SK-N-SH (cell line): ENCODE measurements around the gene OBSL1. TPM values are rescaled to one million over a fixed set of nuclear protein-coding genes. Genes with fewer than 3 reads are reported as not detected.
A peak's percentile ranks its signal among the peaks of the same experiment; 100 is the strongest.

ENCODE experiments used
- CTCF ChIA-PET: fragments of 300-600, 350-600 bp; formaldehyde crosslinking; extraction: SDS; loops from one replicate; lab custom pipeline; 2021; lab: Yijun Ruan, JAX
- POLR2A ChIA-PET: fragments of 350-600 bp; sonication (Branson Sonifier 250); formaldehyde crosslinking; extraction: SDS; loops from one replicate; lab custom pipeline; 2020; ENCODE audit warnings: antibody characterized with exemption, inconsistent platforms; lab: Yijun Ruan, JAX
- DNase-seq: peaks from one replicate; pipeline ENCODE4 v3.0.0; 2012
- H2AFZ ChIP-seq: fragments of 200-600 bp; sonication (generic); 2 replicates; pipeline ENCODE4 v1.8.1; 2016; ENCODE audit warnings: antibody characterized with exemption, mild to moderate bottlenecking, low read depth
- H3F3A ChIP-seq: fragments of 200-600 bp; sonication (generic); replicated peaks from 2 replicates; pipeline ENCODE3; 2016; ENCODE audit warnings: antibody characterized with exemption, mild to moderate bottlenecking; ENCODE audit not compliant: insufficient read depth
- H3K27ac ChIP-seq, 2 experiments: fragments of 200-500 bp in 1 of 2; fragments of 200-600 bp in 1 of 2; sonication (Bioruptor generic) in 1 of 2; sonication (generic), shearing (Covaris generic) in 1 of 2; 2 replicates each; pipeline versions ENCODE4 v1.5.1 to v1.6.1; 2014 to 2016; ENCODE audit warnings: low read depth in 2 of 2, inconsistent platforms in 1 of 2, low read length in 1 of 2, mild to moderate bottlenecking in 1 of 2, mixed read lengths in 1 of 2
- H3K27me3 ChIP-seq: fragments of 200-600 bp; sonication (generic), shearing (Covaris generic); 2 replicates; pipeline ENCODE4 v1.6.1; 2016; ENCODE audit warnings: mixed run types; ENCODE audit not compliant: insufficient read depth
- H3K36me3 ChIP-seq, 2 experiments: fragments of 200-500 bp in 1 of 2; fragments of 200-600 bp in 1 of 2; sonication (Bioruptor generic) in 1 of 2; sonication (generic) in 1 of 2; replicated peaks in 1 of 2; 2 replicates each; pipeline versions ENCODE3 to v1.5.1; 2014 to 2016; ENCODE audit warnings: low read length in 1 of 2, mild to moderate bottlenecking in 1 of 2; ENCODE audit not compliant: insufficient read depth in 2 of 2, control insufficient read depth in 1 of 2
- H3K4me1 ChIP-seq, 2 experiments: fragments of 200-500 bp in 1 of 2; fragments of 200-600 bp in 1 of 2; sonication (Bioruptor generic) in 1 of 2; sonication (generic), shearing (Covaris generic) in 1 of 2; 2 replicates each; pipeline versions ENCODE4 v1.5.1 to v1.6.1; 2014 to 2016; ENCODE audit warnings: low read depth in 1 of 2, low read length in 1 of 2, mixed run types in 1 of 2; ENCODE audit not compliant: insufficient read depth in 2 of 2, control insufficient read depth in 1 of 2
- H3K4me2 ChIP-seq: fragments of 200-600 bp; sonication (generic), shearing (Covaris generic); 2 replicates; pipeline ENCODE4 v1.6.1; 2017; ENCODE audit warnings: mixed run types
- H3K4me3 ChIP-seq, 2 experiments: fragments of 200-500 bp in 1 of 2; fragments of 200-600 bp in 1 of 2; sonication (Bioruptor generic) in 1 of 2; sonication (generic), shearing (Covaris generic) in 1 of 2; 2 replicates each; pipeline versions ENCODE4 v1.5.1 to v1.8.1; 2014 to 2016; ENCODE audit warnings: low read depth in 2 of 2, inconsistent platforms in 1 of 2, low read length in 1 of 2, mild to moderate bottlenecking in 1 of 2, mixed read lengths in 1 of 2, moderate library complexity in 1 of 2
- H3K79me2 ChIP-seq: fragments of 200-600 bp; sonication (generic); 2 replicates; pipeline ENCODE4 v1.8.1; 2017; ENCODE audit warnings: mild to moderate bottlenecking; ENCODE audit not compliant: insufficient read depth
- H3K9ac ChIP-seq: fragments of 200-600 bp; sonication (generic); 2 replicates; pipeline ENCODE4 v1.6.1; 2017; ENCODE audit warnings: mixed run types
- H3K9me2 ChIP-seq: fragments of 200-600 bp; sonication (generic); 2 replicates; pipeline ENCODE4 v1.6.1; 2017; ENCODE audit warnings: mixed run types
- H3K9me3 ChIP-seq: fragments of 200-600 bp; sonication (generic); 2 replicates; pipeline ENCODE4 v1.6.1; 2017; ENCODE audit warnings: mixed run types, mild to moderate bottlenecking, moderate library complexity
- H4K20me1 ChIP-seq: fragments of 200-600 bp; sonication (generic); 2 replicates; pipeline ENCODE4 v1.6.1; 2017; ENCODE audit warnings: mild to moderate bottlenecking, mixed run types; ENCODE audit not compliant: insufficient read depth
- CHD2 ChIP-seq: fragments of 150-350 bp; IDR thresholded peaks from 2 replicates; pipeline ENCODE4 v1.6.1; 2018; ENCODE audit warnings: low read length; ENCODE audit not compliant: partially characterized antibody
- CTCF ChIP-seq: fragments of 200-600 bp; sonication (generic); IDR thresholded peaks from 2 replicates; pipeline ENCODE4 v1.6.1; 2017; ENCODE audit warnings: antibody characterized with exemption, mild to moderate bottlenecking, moderate library complexity
- ELF1 ChIP-seq: IDR thresholded peaks from 2 replicates; pipeline ENCODE4 v1.4.0; 2012
- EP300 ChIP-seq, 2 experiments: IDR thresholded peaks; 2 replicates each; pipeline versions ENCODE4 v1.4.0 to v1.6.1; 2012; ENCODE audit warnings: borderline replicate concordance in 1 of 2, low read depth in 1 of 2, low read length in 1 of 2
- FOXJ3 ChIP-seq: sonication (generic); formaldehyde crosslinking; IDR thresholded peaks from 2 replicates; pipeline ENCODE4 v1.5.1; 2020; ENCODE audit warnings: mild to moderate bottlenecking, missing genetic modification reagents
- GABPA ChIP-seq: IDR thresholded peaks from 2 replicates; pipeline ENCODE4 v1.4.0; 2012; ENCODE audit warnings: low read depth, mild to moderate bottlenecking
- GATA2 ChIP-seq: sonication (generic); formaldehyde crosslinking; IDR thresholded peaks from 2 replicates; pipeline ENCODE4 v1.5.0; 2020; ENCODE audit warnings: mild to moderate bottlenecking, missing genetic modification reagents
- IRF3 ChIP-seq: fragments of 150-350 bp; IDR thresholded peaks from 2 replicates; pipeline ENCODE4 v1.6.1; 2016; ENCODE audit warnings: mild to moderate bottlenecking, low read depth, low read length
- JUND ChIP-seq: IDR thresholded peaks from 2 replicates; pipeline ENCODE4 v1.4.0; 2012
- MAX ChIP-seq: IDR thresholded peaks from 2 replicates; pipeline ENCODE4 v1.4.0; 2012; ENCODE audit warnings: low read depth
- MXI1 ChIP-seq: IDR thresholded peaks from 2 replicates; pipeline ENCODE4 v1.6.1; 2012; ENCODE audit warnings: mild to moderate bottlenecking, low read depth, low read length, improper control_type of control experiment
- NFIC ChIP-seq: IDR thresholded peaks from 2 replicates; pipeline ENCODE4 v1.4.0; 2012; ENCODE audit warnings: borderline replicate concordance
- POLR2AphosphoS5 ChIP-seq: IDR thresholded peaks from 2 replicates; pipeline ENCODE4 v1.6.1; 2012; ENCODE audit warnings: low read depth, low read length
- RCOR1 ChIP-seq: fragments of 150-350 bp; IDR thresholded peaks from 2 replicates; pipeline ENCODE4 v1.6.1; 2017; ENCODE audit warnings: antibody characterized with exemption, low read length
- RXRA ChIP-seq: IDR thresholded peaks from 2 replicates; pipeline ENCODE4 v1.4.0; 2012; ENCODE audit warnings: low read depth, mild to moderate bottlenecking, borderline replicate concordance
- SIN3A ChIP-seq: IDR thresholded peaks from 2 replicates; pipeline ENCODE4 v1.6.1; 2012; ENCODE audit warnings: low read depth, mild to moderate bottlenecking, low read length, moderate library complexity, borderline replicate concordance
- TAF1 ChIP-seq: IDR thresholded peaks from 2 replicates; pipeline ENCODE4 v1.6.1; 2012; ENCODE audit warnings: low read depth, mild to moderate bottlenecking, low read length, moderate library complexity, borderline replicate concordance
- TCF12 ChIP-seq: IDR thresholded peaks from 2 replicates; pipeline ENCODE4 v1.4.0; 2012
- USF2 ChIP-seq: fragments of 150-350 bp; IDR thresholded peaks from 2 replicates; pipeline ENCODE4 v1.6.1; 2017; ENCODE audit warnings: antibody characterized with exemption, low read length, low read depth, borderline replicate concordance
- YY1 ChIP-seq: IDR thresholded peaks from 2 replicates; pipeline ENCODE4 v1.4.0; 2012; ENCODE audit warnings: low read depth, mild to moderate bottlenecking
- WGBS: methylation state at CpG from one replicate; pipeline ENCODE4 v1.1.6; 2017; ENCODE audit warnings: low lambda C conversion rate; 5-methylcytosine and 5-hydroxymethylcytosine counted together
- polyA plus RNA-seq, 3 experiments: library from polyadenylated mRNA; depleted of rRNA; stranded (reverse); fragments of >200 nt; gene quantifications; 2 replicates each; pipeline ENCODE4 v1.2.3, GENCODE V29; 2012

The OBSL1 gene
- polyA plus RNA-seq (2012; rRNA removed) = 70.9 and 93.0 TPM in 2 replicates
- 27.1 and 45.0 TPM in 2 replicates for polyA plus RNA-seq (2012; cell fraction: cytosol; rRNA removed)
- 274 and 319 TPM in 2 replicates for polyA plus RNA-seq (2012; cell fraction: nucleus; rRNA removed)

GRCh38 chr2:219571311-219572236 is at the start of gene OBSL1:
Gene OBSL1, minus strand, starts transcription at chr2:219571539. Its CDS starts 307 bp downstream, at chr2:219571232.
- H3K27me3 ChIP-seq = no peaks in the 10 kb centered on the region
- peak within 1 kb of the TSS; percentile 36 to 76 for H3K27ac ChIP-seq
- peaks cover 6% of the 10 kb centered on the region for H3F3A ChIP-seq
- H3K9ac ChIP-seq = peak within 1 kb of the TSS; percentile 69
- peaks cover 3 to 21% of the 10 kb centered on the region in 2 experiments; a peak in 1 of 4 replicates for H3K4me1 ChIP-seq
- peak within 1 kb of the TSS; percentile 97 for H2AFZ ChIP-seq
- DNase-seq = peak; percentile 97
- CTCF ChIA-PET = interaction anchor here (0.5 to 5.5 kb wide), 11 partner anchors 9 to 118 kb away, joined by 3 to 48 read pairs (median 6); partner anchors contain the start of gene STK11IP
- H3K79me2 ChIP-seq = peaks cover 4% of the 10 kb centered on the region; the same call in 1 of the 2 replicates
- peak within 1 kb of the TSS; percentile 65 to 82 for H3K4me3 ChIP-seq
- H4K20me1 ChIP-seq = no peaks in the 10 kb centered on the region
- POLR2A ChIA-PET = interaction anchor here (0.9 to 3.8 kb wide), 9 partner anchors 10 to 71 kb away, joined by 3 to 56 read pairs (median 9); partner anchors contain the start of genes CHPF, STK11IP and TMEM198
- peak within 1 kb of the TSS; percentile 81 for H3K4me2 ChIP-seq
- no peaks in the 10 kb centered on the region for H3K9me3 ChIP-seq
- H3K9me2 ChIP-seq = no peaks in the 10 kb centered on the region
- no peak for TF ChIP-seq RCOR1
- peak; percentile 40; the same call in 1 of the 2 replicates for TF ChIP-seq POLR2AphosphoS5
- TF ChIP-seq MAX = 0 out of 2 replicates have a peak, but pooled peaks have one; percentile 31
- peak; percentile 87 for TF ChIP-seq GATA2
- peak in 1 of 2 experiments; percentile 55; a peak in 1 of 4 replicates for TF ChIP-seq EP300 (IDR thresholded peaks at IDR 0.05; ENCODE audit: borderline replicate concordance in 1 of 2, low read depth in 1 of 2, low read length in 1 of 2)
- peak; percentile 39; the same call in 1 of the 2 replicates for TF ChIP-seq ELF1
- 0 out of 2 replicates have a peak, but pooled peaks have one; percentile 46 for TF ChIP-seq FOXJ3 (CRISPR knock-in tag)
- TF ChIP-seq RXRA = no peak
- TF ChIP-seq IRF3 = no peak
- TF ChIP-seq SIN3A = 0 out of 2 replicates have a peak, but pooled peaks have one; percentile 30
- no peak for TF ChIP-seq TCF12
- 0 out of 2 replicates have a peak, but pooled peaks have one; percentile 7 for TF ChIP-seq NFIC
- TF ChIP-seq USF2 = no peak
- TF ChIP-seq CTCF = no peak
- peak; percentile 62; the same call in 1 of the 2 replicates for TF ChIP-seq GABPA
- peak; percentile 69 for TF ChIP-seq CHD2
- TF ChIP-seq MXI1 = 0 out of 2 replicates have a peak, but pooled peaks have one; percentile 17
- no peak for TF ChIP-seq YY1
- no peak for TF ChIP-seq JUND
- peak; percentile 51; the same call in 1 of the 2 replicates for TF ChIP-seq TAF1
- H3K36me3 ChIP-seq = peaks cover 6 to 24% of the 10 kb centered on the region in 2 experiments
- WGBS = 22% methylated on average over 13 of the region's 42 CpGs
